Activated CD4-positive, alpha-beta T cell treated with anti-CD3 and anti-CD28 coated beads, Interleukin-2, amount 10 ng/mL, durations not matched to agents 7 days and 5 days (primary cell): ENCODE results near the gene MATN1. TPM values are rescaled to one million over a fixed set of nuclear protein-coding genes. Genes with fewer than 3 reads are reported as not detected.
"Not testable (repeated sequence)": the region's sequence is repeated elsewhere in the genome, so short reads cannot be mapped to it uniquely, and the experiment has no call there.

ENCODE experiments used
- CTCF ChIA-PET: fragments of 350-600 bp; sonication (Branson Sonifier 250); formaldehyde crosslinking; loops from one replicate; lab custom pipeline; 2021; ENCODE audit warnings: antibody characterized with exemption; lab: Charles Lee
- POLR2A ChIA-PET: fragments of 350-600 bp; sonication (Branson Sonifier 250); formaldehyde crosslinking; loops from one replicate; lab custom pipeline; 2021; ENCODE audit warnings: antibody characterized with exemption; lab: Charles Lee
- DNase-seq: peaks from one replicate; pipeline ENCODE4 v3.0.0-alpha.2; 2020
- H3K27ac Mint-ChIP-seq: one replicate; pipeline ENCODE4 v1.8.0; 2021; ENCODE audit warnings: mild to moderate bottlenecking, moderate library complexity, mixed read lengths
- H3K27me3 Mint-ChIP-seq: one replicate; pipeline ENCODE4 v1.8.0; 2021; ENCODE audit warnings: mixed read lengths
- H3K36me3 Mint-ChIP-seq: one replicate; pipeline ENCODE4 v1.8.0; 2021; ENCODE audit warnings: low read depth, mixed read lengths
- H3K4me1 Mint-ChIP-seq: one replicate; pipeline ENCODE4 v1.8.0; 2021; ENCODE audit warnings: mixed read lengths
- H3K4me3 Mint-ChIP-seq: one replicate; pipeline ENCODE4 v1.8.0; 2021; ENCODE audit warnings: mild to moderate bottlenecking, moderate library complexity, mixed read lengths
- H3K9me3 Mint-ChIP-seq: one replicate; pipeline ENCODE4 v1.8.0; 2021; ENCODE audit warnings: mixed read lengths
- total RNA-seq, 2 experiments: library from RNA; stranded (reverse); gene quantifications; one replicate each; pipeline ENCODE4 v1.2.3, GENCODE V29; 2021

MATN1 gene, protein sequence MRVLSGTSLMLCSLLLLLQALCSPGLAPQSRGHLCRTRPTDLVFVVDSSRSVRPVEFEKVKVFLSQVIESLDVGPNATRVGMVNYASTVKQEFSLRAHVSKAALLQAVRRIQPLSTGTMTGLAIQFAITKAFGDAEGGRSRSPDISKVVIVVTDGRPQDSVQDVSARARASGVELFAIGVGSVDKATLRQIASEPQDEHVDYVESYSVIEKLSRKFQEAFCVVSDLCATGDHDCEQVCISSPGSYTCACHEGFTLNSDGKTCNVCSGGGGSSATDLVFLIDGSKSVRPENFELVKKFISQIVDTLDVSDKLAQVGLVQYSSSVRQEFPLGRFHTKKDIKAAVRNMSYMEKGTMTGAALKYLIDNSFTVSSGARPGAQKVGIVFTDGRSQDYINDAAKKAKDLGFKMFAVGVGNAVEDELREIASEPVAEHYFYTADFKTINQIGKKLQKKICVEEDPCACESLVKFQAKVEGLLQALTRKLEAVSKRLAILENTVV
- not detected for total RNA-seq

DNA sequence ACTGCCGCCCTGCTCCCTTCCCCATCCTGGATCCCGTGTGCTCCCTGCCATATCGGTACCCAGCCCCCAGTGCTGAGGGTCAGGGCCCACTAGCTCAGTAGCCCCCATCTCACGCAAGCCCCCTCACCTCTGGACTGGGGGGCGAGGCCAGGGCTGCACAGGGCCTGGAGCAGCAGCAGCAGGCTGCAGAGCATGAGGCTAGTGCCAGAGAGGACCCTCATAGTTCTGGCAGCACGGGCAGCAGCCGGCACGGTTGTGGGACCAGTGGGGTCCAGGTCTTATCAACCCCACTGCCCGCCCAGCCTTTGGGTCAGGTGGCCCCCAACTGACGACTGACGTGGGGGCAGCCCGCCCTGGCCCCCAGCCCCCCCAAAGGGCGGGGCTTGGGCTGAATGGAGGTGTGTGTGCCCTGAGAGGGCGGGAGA, at the start of gene MATN1:
Gene MATN1 (minus strand): TSS at position 255 of the 425 bp plus-strand sequence. CDS start 34 bp downstream, at position 221.
- H3K4me3 Mint-ChIP-seq, result no peak within 1 kb of the TSS
- peak within 1 kb of the TSS; percentile 31 for H3K27ac Mint-ChIP-seq
- H3K4me1 Mint-ChIP-seq, result peaks cover 9% of the 10 kb centered on the region
- H3K9me3 Mint-ChIP-seq, result no peaks in the 10 kb centered on the region
- ChIA-PET POLR2A (no interaction called here), CTCF (interaction anchor here (0.6 to 2.4 kb wide), 3 partner anchors 56 to 1605 kb away, joined by 3 to 8 read pairs (median 3); no protein-coding TSS in a partner anchor)
- no peaks in the 10 kb centered on the region for H3K36me3 Mint-ChIP-seq
- DNase-seq, result no peak
- H3K27me3 Mint-ChIP-seq, result no peaks in the 10 kb centered on the region

DNA sequence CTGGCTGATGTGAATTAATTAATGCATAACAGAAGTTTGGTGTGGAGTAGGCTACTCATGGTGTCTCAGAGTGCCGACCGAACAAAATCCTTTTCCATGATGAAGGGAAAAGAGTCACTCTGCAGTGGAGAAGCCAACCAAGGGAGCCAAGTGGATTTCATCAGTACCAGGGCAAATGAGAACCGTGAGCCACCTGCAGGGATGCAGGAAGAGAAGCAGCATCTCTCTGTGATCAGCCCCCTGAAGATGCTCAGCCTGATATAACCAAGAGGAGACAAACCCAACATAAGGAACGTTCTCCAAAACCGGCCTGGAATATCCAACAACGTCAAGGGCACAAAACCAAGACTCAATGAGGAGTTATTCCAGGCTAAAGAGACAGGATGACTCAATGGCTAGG, 47.6 kb upstream of the MATN1 start:
- H3K27me3 Mint-ChIP-seq, result peaks cover 4% of the 10 kb centered on the region
- no peak overlapping the region for H3K4me3 Mint-ChIP-seq
- no peaks in the 10 kb centered on the region for H3K36me3 Mint-ChIP-seq
- POLR2A ChIA-PET, result no interaction called here
- H3K27ac Mint-ChIP-seq, result no peak overlapping the region
- no peaks in the 10 kb centered on the region for H3K9me3 Mint-ChIP-seq
- H3K4me1 Mint-ChIP-seq, result peaks cover 13% of the 10 kb centered on the region
- CTCF ChIA-PET, result interaction anchor here (0.7 to 2.8 kb wide), 3 partner anchors 10 to 52 kb away, joined by 4 to 9 read pairs (median 7); no protein-coding TSS in a partner anchor
- no peak for DNase-seq

DNA sequence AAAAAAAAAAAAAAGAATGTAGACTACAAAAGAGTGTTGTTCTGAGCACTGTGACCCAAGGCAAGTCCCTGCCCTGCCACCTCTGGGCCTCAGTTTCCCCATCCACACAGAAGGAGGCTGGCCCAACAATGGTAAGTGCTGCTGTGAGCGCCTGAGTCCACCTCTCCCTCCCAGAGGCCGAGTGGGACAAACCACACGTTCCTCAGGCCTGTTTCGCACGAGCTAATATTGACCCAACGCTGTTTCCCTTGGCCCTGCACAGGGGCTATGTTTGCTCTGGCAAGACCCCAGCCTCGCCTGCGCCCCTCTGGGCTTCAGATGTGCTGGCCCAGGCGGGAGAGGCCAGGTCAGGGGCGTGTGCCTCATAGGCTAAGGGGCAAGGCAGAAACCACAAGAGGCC, 46.8 kb upstream of the MATN1 start:
- H3K27ac Mint-ChIP-seq, result no peak overlapping the region
- H3K4me1 Mint-ChIP-seq, result peaks cover 20% of the 10 kb centered on the region
- DNase-seq, result no peak
- peaks cover 4% of the 10 kb centered on the region for H3K27me3 Mint-ChIP-seq
- H3K4me3 Mint-ChIP-seq, result no peak overlapping the region
- ChIA-PET POLR2A (no interaction called here), CTCF (interaction anchor here (0.6 to 3.1 kb wide), 2 partner anchors 10 to 50 kb away, joined by 3 to 12 read pairs; no protein-coding TSS in a partner anchor)
- H3K9me3 Mint-ChIP-seq, result no peaks in the 10 kb centered on the region
- no peaks in the 10 kb centered on the region for H3K36me3 Mint-ChIP-seq

DNA sequence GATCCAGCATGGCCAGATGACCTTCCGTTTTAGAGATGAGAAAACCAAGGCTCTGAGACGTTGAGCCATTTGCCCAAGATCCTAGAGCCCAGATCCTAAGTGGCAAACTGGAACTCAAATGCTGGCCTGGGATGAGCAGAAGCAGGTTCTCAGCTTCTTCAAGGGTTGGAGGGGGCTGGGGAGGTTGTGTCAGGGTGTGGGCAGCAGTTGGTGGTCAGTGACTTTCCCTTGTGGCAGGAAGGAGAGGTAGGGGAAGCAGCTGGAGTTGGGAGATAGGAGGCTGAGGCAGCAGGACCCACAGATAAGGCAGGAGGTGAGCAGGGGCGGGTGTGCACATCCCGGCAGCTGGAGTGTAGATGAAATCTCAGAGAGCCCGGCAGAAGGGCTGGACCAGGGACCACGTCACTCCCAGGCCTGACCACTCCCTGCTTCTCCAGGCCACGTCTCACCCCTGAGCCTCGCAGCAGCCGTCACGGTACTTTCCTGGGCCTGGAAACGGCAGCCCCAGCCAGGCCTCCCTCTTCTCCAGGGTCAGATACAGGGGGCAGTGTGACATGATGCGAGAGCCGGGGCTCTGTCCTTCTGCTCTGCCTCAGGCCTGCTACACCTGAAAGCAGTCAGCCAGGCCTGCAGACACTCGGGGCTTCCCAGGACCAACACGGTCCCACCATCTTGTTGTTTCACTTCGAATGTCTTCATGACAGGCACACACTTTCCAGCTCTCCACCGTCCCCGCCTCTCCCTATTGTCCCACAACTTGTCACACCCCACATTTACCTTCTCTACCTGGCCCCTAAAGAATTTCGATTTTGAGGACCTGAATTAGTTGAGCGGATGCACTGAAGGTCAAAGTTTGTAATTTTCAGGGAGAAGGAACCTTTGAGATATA, 45.7 kb upstream of the MATN1 start:
- ChIA-PET CTCF (interaction anchor here (0.6 to 3.1 kb wide), 6 partner anchors 9 to 49 kb away, joined by 3 to 12 read pairs (median 3); no protein-coding TSS in a partner anchor), POLR2A (no interaction called here)
- no peaks in the 10 kb centered on the region for H3K9me3 Mint-ChIP-seq
- H3K27me3 Mint-ChIP-seq, result peaks cover 4% of the 10 kb centered on the region
- H3K27ac Mint-ChIP-seq, result no peak overlapping the region
- H3K4me3 Mint-ChIP-seq, result no peak overlapping the region
- no peaks in the 10 kb centered on the region for H3K36me3 Mint-ChIP-seq
- H3K4me1 Mint-ChIP-seq, result peaks cover 20% of the 10 kb centered on the region
- no peak for DNase-seq

DNA sequence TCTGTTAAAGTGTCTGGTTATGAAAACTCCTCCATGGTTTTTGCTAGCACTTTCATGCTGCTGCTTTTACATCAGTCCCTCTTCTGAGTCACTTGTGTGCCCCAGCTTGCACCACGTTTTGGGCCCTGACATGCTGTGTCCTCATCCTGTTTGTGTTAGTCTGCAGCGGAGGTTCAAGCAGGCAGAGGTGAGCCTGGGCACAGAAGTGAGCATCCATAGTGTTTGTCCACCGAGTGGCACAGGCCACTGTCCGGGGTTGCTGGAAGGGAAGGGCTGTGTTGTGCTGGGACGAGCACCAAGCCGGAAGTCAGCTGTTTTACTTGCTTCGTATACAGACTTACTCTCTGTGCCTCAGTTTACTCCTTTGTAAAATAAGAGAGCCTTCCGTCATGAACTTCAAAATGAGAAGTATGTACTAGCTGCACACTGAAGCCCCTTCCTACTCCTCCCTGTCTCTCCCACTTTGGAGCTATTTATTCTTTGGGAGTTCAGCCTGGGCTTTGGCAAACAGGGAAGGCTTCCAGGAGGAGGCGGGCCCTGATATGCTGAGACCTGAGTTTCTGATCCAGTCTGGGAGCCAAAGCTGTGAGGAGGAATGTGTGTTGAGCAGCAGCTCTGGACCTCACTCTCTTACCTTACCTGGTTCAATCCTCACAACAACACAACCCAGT, 44.9 kb upstream of the MATN1 start:
- Mint-ChIP-seq H3K4me3 (no peak overlapping the region), H3K36me3 (no peaks in the 10 kb centered on the region), H3K4me1 (peaks cover 22% of the 10 kb centered on the region), H3K27ac (no peak overlapping the region), H3K27me3 (peaks cover 4% of the 10 kb centered on the region), H3K9me3 (no peaks in the 10 kb centered on the region)
- DNase-seq, result no peak
- CTCF ChIA-PET, result interaction anchor here (1.1 to 3.1 kb wide), 5 partner anchors 9 to 48 kb away, joined by 3 to 12 read pairs (median 3); no protein-coding TSS in a partner anchor
- POLR2A ChIA-PET, result no interaction called here

DNA sequence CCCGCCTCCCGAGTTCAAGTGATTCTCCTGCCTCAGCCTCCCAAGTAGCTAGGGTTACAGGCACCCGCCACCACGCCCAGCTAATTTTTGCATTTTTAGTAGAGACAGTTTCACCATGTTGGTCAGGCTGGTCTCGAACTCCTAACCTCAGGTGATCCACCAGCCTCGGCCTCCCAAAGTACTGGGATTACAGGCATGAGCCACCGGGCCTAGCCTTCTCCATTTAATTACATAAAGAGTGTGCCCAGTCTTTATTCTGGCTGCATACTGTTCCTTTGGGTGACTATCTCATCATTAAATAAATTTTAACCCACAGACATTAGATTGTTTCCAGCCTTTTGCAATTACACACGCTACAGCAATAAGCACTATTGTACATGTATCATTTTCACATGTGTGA, 43.6 kb upstream of the MATN1 start:
- H3K27ac Mint-ChIP-seq, H3K9me3 Mint-ChIP-seq, DNase-seq, H3K36me3 Mint-ChIP-seq, POLR2A ChIA-PET, H3K27me3 Mint-ChIP-seq, H3K4me3 Mint-ChIP-seq: not testable (repeated sequence)
- peaks cover 36% of the 10 kb centered on the region for H3K4me1 Mint-ChIP-seq
- CTCF ChIA-PET, result interaction anchor here (2.0 to 2.3 kb wide), 2 partner anchors 13 to 48 kb away, joined by 8 to 12 read pairs; no protein-coding TSS in a partner anchor

DNA sequence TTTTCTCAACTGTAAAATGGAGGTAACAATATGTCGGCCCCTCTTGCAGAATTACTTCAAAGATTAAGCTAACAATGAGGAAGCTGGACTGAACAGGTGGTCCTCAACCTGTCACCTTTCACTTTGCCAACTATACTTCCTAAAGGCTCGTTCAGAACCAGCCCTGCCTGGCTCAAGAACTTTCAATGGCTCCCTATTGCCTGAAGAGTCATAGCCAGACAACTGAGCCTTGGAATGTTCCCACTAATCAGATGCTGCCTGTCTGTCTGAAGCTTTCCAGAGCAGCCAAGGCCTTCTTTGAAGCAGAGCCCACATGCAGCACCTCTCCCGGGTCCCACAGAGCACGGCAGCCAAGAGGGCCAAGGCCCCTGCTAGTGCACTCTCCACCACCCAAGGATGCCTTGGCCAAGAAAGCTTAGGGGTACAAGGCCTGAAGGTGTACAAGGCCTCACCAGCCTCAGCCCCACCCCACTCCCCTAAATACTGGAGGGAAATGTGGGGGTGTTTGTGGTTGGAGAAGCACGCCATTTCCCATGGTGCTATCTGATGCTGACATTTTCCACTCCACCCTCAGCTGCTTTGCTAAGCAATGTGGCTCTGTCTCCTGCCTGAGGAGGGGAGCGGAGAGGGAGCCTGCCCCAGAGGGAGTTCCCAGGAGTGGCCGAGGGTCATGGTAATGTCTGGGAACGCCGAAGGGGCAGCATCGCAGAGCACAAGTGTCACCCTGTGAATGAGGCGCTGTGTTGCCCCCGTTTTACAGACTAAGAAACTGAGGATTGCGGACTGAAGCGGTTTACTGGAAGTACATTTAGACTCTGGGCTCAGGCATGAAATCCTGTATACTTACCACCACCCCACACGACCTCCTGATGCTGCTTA, 42.4 kb upstream of the MATN1 start:
- H3K36me3 Mint-ChIP-seq, result no peaks in the 10 kb centered on the region
- peaks cover 47% of the 10 kb centered on the region for H3K4me1 Mint-ChIP-seq
- ChIA-PET CTCF (interaction anchor here (1.1 to 2.3 kb wide), 3 partner anchors 14 to 47 kb away, joined by 3 to 12 read pairs (median 8); no protein-coding TSS in a partner anchor), POLR2A (no interaction called here)
- no peak overlapping the region for H3K4me3 Mint-ChIP-seq
- H3K9me3 Mint-ChIP-seq, result no peaks in the 10 kb centered on the region
- H3K27ac Mint-ChIP-seq, result peak overlapping the region; percentile 57
- DNase-seq, result no peak
- H3K27me3 Mint-ChIP-seq, result no peaks in the 10 kb centered on the region

DNA sequence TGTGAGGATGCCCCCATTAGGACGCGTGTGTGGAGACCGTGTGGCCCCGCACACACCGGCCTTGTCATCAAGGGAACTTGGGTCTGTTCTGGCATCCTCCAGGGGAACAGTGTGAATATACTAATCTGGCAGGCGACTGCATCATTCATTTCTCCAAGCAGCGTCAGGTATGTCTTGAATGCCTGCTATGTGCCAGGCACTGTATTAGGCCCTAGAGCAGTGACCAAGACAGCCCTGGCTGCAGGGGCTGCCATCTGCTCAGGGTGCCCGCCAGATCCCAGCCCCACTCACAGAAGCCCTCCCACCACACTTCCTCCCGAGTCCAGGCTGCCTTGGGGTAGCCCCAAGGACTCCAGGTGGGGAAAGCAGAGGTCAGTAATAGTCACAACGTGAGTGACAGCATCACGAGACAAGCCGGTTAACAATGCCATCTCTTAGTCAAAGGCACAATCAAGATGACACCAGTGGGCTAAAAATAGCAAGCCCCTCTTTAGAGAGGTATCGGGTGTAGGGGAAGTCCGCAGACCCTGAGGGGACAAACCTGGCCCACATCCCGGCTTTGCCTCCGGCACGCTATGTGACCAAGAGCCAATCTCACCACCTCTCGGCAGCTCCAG, 41.7 kb upstream of the MATN1 start:
- Mint-ChIP-seq H3K4me1 (peaks cover 55% of the 10 kb centered on the region), H3K27me3 (no peaks in the 10 kb centered on the region), H3K27ac (peak overlapping the region; percentile 60), H3K4me3 (no peak overlapping the region), H3K9me3 (no peaks in the 10 kb centered on the region), H3K36me3 (no peaks in the 10 kb centered on the region)
- no peak for DNase-seq
- POLR2A ChIA-PET, result no interaction called here
- CTCF ChIA-PET, result interaction anchor here (0.9 to 2.3 kb wide), 4 partner anchors 15 to 47 kb away, joined by 3 to 12 read pairs (median 6); no protein-coding TSS in a partner anchor

DNA sequence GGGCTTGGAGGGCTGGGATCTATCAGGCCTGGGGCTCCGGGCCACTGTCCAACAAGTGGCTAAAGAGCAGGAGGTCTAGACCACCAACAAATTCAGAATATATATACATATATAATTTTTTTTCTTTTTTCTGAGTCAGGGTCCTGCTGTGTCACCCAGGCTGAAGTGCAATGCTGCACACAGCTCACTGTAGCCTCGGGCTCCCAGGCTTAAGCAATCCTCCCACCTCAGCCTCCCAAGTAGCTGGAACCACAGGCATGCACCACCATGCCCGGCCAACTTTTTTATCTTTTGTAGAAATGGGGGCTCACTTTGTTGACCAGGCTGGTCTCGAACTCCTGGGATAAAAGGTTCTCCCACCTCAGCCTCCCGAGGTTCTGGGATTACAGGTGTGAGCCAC, 41.0 kb upstream of the MATN1 start:
- no peaks in the 10 kb centered on the region for H3K9me3 Mint-ChIP-seq
- H3K4me1 Mint-ChIP-seq, result peaks cover 61% of the 10 kb centered on the region
- H3K27me3 Mint-ChIP-seq, result no peaks in the 10 kb centered on the region
- CTCF ChIA-PET, result interaction anchor here (0.9 kb wide), 1 partner anchor 46 kb away, joined by 3 read pairs; no protein-coding TSS in a partner anchor
- DNase-seq, result no peak
- no peak overlapping the region for H3K4me3 Mint-ChIP-seq
- POLR2A ChIA-PET, result no interaction called here
- no peaks in the 10 kb centered on the region for H3K36me3 Mint-ChIP-seq
- H3K27ac Mint-ChIP-seq, result no peak overlapping the region

DNA sequence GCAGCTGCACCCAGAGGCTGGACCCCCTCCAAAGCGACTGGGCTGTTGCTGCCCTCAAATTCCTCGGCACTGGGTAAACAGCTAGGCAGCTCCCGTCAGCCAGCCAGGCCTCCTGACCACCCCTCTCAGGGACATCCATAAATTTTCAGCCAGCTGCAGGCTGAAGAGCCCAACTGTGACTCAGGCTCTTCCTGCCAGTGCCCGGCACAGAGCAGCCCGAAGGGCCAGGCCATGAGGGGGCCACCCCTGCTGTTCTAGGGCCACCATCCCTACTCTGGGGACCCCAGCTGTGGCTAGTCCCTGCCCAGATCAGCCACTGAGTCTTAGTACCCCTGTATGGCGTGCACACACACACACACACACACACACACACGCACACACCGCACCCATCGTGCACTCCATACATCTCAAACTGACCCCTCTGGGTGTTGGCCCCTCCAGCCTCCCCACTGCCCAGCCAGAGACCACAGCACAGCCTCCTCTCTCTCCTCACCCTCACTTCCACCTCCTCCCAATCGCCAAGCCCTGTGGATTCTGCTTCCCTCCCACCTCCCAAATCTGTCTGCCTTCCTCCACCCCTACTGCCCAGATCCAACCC, 40.4 kb upstream of the MATN1 start:
- no peaks in the 10 kb centered on the region for H3K27me3 Mint-ChIP-seq
- peak overlapping the region; percentile 31 for H3K27ac Mint-ChIP-seq
- DNase-seq, result no peak
- no peak overlapping the region for H3K4me3 Mint-ChIP-seq
- H3K9me3 Mint-ChIP-seq, result no peaks in the 10 kb centered on the region
- H3K4me1 Mint-ChIP-seq, result peaks cover 68% of the 10 kb centered on the region
- H3K36me3 Mint-ChIP-seq, result peaks cover 2% of the 10 kb centered on the region
- CTCF ChIA-PET, result interaction anchor here (0.9 to 6.3 kb wide), 4 partner anchors 9 to 45 kb away, joined by 3 to 40 read pairs (median 4); no protein-coding TSS in a partner anchor
- POLR2A ChIA-PET, result no interaction called here
